Fibroblast of lung (primary cell): ENCODE data around the gene LAIR1. TPM values are rescaled to one million over a fixed set of nuclear protein-coding genes. Genes with fewer than 3 reads are reported as not detected.

Source experiments
- DNase-seq, 2 donors: peaks; one replicate each; pipeline versions ENCODE4 v3.0.0 to v3.0.0-alpha.2; 2010; ENCODE audit warnings: low read depth in 2 of 2
- H2AFZ ChIP-seq: 2 replicates; pipeline ENCODE4 v1.5.1; 2012; ENCODE audit warnings: low read length, control low read depth, inconsistent platforms
- H3K27ac ChIP-seq: 2 replicates; pipeline ENCODE4 v1.5.1; 2011; ENCODE audit warnings: low read length, control low read depth; ENCODE audit not compliant: insufficient read depth
- H3K27me3 ChIP-seq: 2 replicates; pipeline ENCODE4 v1.5.1; 2011; ENCODE audit warnings: mild to moderate bottlenecking, low read length; ENCODE audit not compliant: control insufficient read depth, insufficient read depth
- H3K36me3 ChIP-seq: 2 replicates; pipeline ENCODE4 v1.5.1; 2011; ENCODE audit warnings: low read length; ENCODE audit not compliant: control insufficient read depth, insufficient read depth
- H3K4me1 ChIP-seq: 2 replicates; pipeline ENCODE4 v1.5.1; 2011; ENCODE audit warnings: low read length; ENCODE audit not compliant: control insufficient read depth, insufficient read depth; ENCODE audit errors: extremely low read depth
- H3K4me2 ChIP-seq: 2 replicates; pipeline ENCODE4 v1.5.1; 2011; ENCODE audit warnings: low read length, control low read depth; ENCODE audit not compliant: insufficient read depth; ENCODE audit errors: extremely low read depth
- H3K4me3 ChIP-seq, 4 experiments: fragments of 200-600 bp in 1 of 4; sonication (generic) in 1 of 4; replicated peaks in 1 of 4; 2 replicates each; pipeline ENCODE4 v1.5.1; 2011 to 2016; ENCODE audit warnings: low read length in 4 of 4, low read depth in 3 of 4, mild to moderate bottlenecking in 3 of 4, control low read depth in 2 of 4, inconsistent platforms in 1 of 4, mixed read lengths in 1 of 4; ENCODE audit not compliant: insufficient read depth in 1 of 4; ENCODE audit errors: control extremely low read depth in 1 of 4
- H3K79me2 ChIP-seq: 2 replicates; pipeline ENCODE4 v1.5.1; 2012; ENCODE audit warnings: mild to moderate bottlenecking, low read length, inconsistent platforms; ENCODE audit not compliant: control insufficient read depth, insufficient read depth
- H3K9ac ChIP-seq: 2 replicates; pipeline ENCODE4 v1.5.1; 2011; ENCODE audit warnings: mild to moderate bottlenecking, low read length, control low read depth; ENCODE audit not compliant: insufficient read depth
- H3K9me3 ChIP-seq: 2 replicates; pipeline ENCODE4 v1.5.1; 2012; ENCODE audit warnings: low read depth, low read length; ENCODE audit not compliant: control insufficient read depth, insufficient read depth
- H4K20me1 ChIP-seq: 2 replicates; pipeline ENCODE4 v1.5.1; 2011; ENCODE audit warnings: low read length; ENCODE audit not compliant: control insufficient read depth, insufficient read depth; ENCODE audit errors: extremely low read depth
- CTCF ChIP-seq, 2 donors: IDR thresholded peaks in 1 of 2; conservative IDR thresholded peaks in 1 of 2; 1 replicate in 1 of 2; 2 replicates in 1 of 2; pipeline ENCODE4 v1.5.1; 2011 to 2012; ENCODE audit warnings: low read length in 2 of 2, control low read depth in 1 of 2, inconsistent platforms in 1 of 2, low read depth in 1 of 2, mild to moderate bottlenecking in 1 of 2
- EZH2 ChIP-seq: IDR thresholded peaks from 2 replicates; pipeline ENCODE4 v1.5.1; 2012; ENCODE audit warnings: low read length, control low read depth, mild to moderate bottlenecking; ENCODE audit errors: missing control alignments
- polyA plus RNA-seq, 2 donors: library from polyadenylated mRNA; depleted of rRNA in 1 of 2; stranded (reverse) in 1 of 2; unstranded in 1 of 2; fragments of >200 nt; gene quantifications; 2 replicates each; pipeline ENCODE4 v1.2.1, GENCODE V29; 2011 to 2012; ENCODE audit warnings: missing spikeins in 1 of 2
- total RNA-seq: library from RNA; depleted of rRNA; stranded (reverse); fragments of >200 nt; gene quantifications from 2 replicates; pipeline ENCODE4 v1.2.1, GENCODE V29; 2014

The LAIR1 gene
- total and polyA plus RNA-seq, 2 donors (not counting 1 experiment from before 2014, with no cell fraction given), result not detected

DNA sequence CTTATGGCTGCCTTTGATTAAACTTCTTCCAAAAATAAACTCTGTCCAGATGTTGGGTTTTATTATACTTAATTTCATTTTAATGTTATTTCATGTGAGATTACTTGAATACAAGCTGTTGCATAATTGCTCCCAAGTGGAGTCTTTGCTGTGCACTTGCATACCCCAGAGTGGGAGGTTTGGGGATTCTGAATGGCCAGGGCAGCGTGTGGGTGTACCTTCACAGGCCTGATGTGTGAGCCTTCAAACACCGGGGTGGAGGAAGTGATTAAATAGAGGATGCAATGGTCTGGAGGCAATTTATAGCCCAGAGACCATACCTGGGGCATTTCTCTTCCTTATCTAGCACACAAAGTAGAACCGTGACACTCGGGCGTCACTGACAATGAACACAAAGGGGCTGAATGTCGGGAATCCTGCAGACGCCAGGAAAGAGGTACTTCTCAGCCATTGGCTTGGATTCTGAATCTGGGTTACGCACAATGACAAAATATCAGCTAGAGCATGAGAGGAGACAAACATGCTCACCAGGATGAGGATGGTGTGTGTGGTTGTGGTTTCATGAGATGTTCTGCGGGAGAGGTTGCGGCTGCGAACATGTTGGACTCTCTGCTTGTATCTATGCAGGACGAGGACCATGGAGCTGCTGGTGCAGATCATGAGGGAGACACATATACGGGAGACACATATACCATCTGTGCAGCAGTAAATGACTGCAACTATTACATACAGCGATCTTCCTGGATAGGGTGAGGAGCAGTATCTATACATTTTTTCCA is 44.6 kb downstream of the LAIR1 start:
- Histone ChIP-seq H3K4me2 (no peak overlapping the region), H4K20me1 (no peaks in the 10 kb centered on the region), H3K9me3 (no peaks in the 10 kb centered on the region), H3K36me3 (no peaks in the 10 kb centered on the region), H3K27ac (no peak overlapping the region), H3K27me3 (no peaks in the 10 kb centered on the region), H2AFZ (no peak overlapping the region), H3K4me3 (no peak overlapping the region), H3K79me2 (no peaks in the 10 kb centered on the region), H3K9ac (no peak overlapping the region), H3K4me1 (no peaks in the 10 kb centered on the region)
- TF ChIP-seq EZH2 (no peak), CTCF (conservative IDR thresholded peaks at IDR 0.05 in 1 of 2, IDR thresholded peaks at IDR 0.05 in 1 of 2; ENCODE audit: low read depth in 1 of 2, low read length in 2 of 2) (no peak)
- DNase-seq, result no peak

DNA sequence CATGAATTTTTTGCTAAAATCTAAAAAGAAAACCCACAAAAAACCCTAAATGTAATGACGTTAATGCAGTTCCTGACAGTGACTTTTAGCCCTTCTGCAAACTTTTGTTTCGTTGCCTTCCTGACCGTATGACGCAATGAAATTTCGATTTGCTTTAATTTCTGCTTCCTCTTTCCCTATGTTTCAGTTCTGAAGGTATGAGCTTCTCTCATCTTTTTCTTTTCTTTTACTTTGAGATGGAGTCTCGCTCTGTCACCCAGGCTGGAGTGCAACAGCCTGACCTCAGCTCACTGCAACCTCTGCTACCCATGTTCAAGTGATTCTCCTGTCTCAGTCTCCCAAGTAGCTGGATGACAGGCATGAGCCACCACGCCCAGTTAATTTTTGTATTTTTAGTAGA is 45.7 kb downstream of the LAIR1 start:
- Histone ChIP-seq H3K27me3 (no peaks in the 10 kb centered on the region), H4K20me1 (no peaks in the 10 kb centered on the region), H3K9ac (no peak overlapping the region), H3K9me3 (no peaks in the 10 kb centered on the region), H2AFZ (no peak overlapping the region), H3K79me2 (no peaks in the 10 kb centered on the region), H3K36me3 (no peaks in the 10 kb centered on the region), H3K27ac (no peak overlapping the region), H3K4me3 (no peak overlapping the region), H3K4me2 (no peak overlapping the region), H3K4me1 (no peaks in the 10 kb centered on the region)
- TF ChIP-seq CTCF (conservative IDR thresholded peaks at IDR 0.05 in 1 of 2, IDR thresholded peaks at IDR 0.05 in 1 of 2; ENCODE audit: low read depth in 1 of 2, low read length in 2 of 2) (no peak), EZH2 (no peak)
- no peak for DNase-seq

DNA sequence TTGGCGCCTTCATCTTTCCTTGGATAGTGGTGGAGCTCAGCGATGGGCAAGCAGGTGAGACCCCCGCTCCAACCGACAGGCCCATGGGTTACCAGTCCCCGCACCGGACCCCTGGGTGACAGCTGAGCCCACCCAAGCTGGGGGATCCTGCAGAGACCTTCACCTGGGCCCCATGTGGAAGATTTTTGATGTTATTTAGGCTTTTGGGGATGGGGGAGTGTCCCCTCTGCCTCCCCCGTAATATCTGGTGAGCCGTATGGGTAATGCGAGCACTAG is 46.8 kb downstream of the LAIR1 start:
- Histone ChIP-seq H3K9me3 (no peaks in the 10 kb centered on the region), H3K4me1 (no peaks in the 10 kb centered on the region), H2AFZ (no peak overlapping the region), H3K79me2 (no peaks in the 10 kb centered on the region), H3K27ac (no peak overlapping the region), H3K4me2 (no peak overlapping the region), H3K36me3 (no peaks in the 10 kb centered on the region), H3K4me3 (no peak overlapping the region), H3K27me3 (no peaks in the 10 kb centered on the region), H4K20me1 (no peaks in the 10 kb centered on the region), H3K9ac (no peak overlapping the region)
- no peak for DNase-seq
- TF ChIP-seq EZH2 (no peak), CTCF (conservative IDR thresholded peaks at IDR 0.05 in 1 of 2, IDR thresholded peaks at IDR 0.05 in 1 of 2; ENCODE audit: low read depth in 1 of 2, low read length in 2 of 2) (no peak)
